GM18508 (cell line): ENCODE data around the gene C12orf54.
A peak's percentile ranks its signal among the peaks of the same experiment; 100 is the strongest.
"Not testable (repeated sequence)": the region's sequence is repeated elsewhere in the genome, so short reads cannot be mapped to it uniquely, and the experiment has no call there.

ENCODE experiments used
- ATAC-seq: cut with Tn5 transposase; IDR thresholded peaks from one replicate; pipeline ENCODE4 v1.9.1; 2021; ENCODE audit warnings: moderate number of reproducible peaks; ENCODE audit not compliant: insufficient read depth, unreplicated experiment

Gene C12orf54

GRCh38 chr12:48482198-48482597 lies at the start of gene C12orf54:
TSS of gene C12orf54 (plus strand) at chr12:48482498. CDS start at chr12:48483297, 799 bp downstream.
- ATAC-seq, result no peak

GRCh38 chr12:48434016-48434415 lies 48.3 kb upstream of the C12orf54 start:
- not testable (repeated sequence) for ATAC-seq

GRCh38 chr12:48441069-48441468 lies 41.2 kb upstream of the C12orf54 start:
- ATAC-seq, result no peak

- no peak for ATAC-seq
Observed at GRCh38 chr12:48442179-48442847, 40.0 kb upstream of the C12orf54 start.

GRCh38 chr12:48445538-48445937 lies 36.8 kb upstream of the C12orf54 start:
- ATAC-seq, result no peak

- no peak for ATAC-seq
Observed at GRCh38 chr12:48446161-48446776, 36.0 kb upstream of the C12orf54 start.

- no peak for ATAC-seq
Observed at GRCh38 chr12:48447755-48448154, 34.5 kb upstream of the C12orf54 start.

GRCh38 chr12:48451372-48451771 lies 30.9 kb upstream of the C12orf54 start:
- no peak for ATAC-seq

GRCh38 chr12:48452961-48453360 lies 29.3 kb upstream of the C12orf54 start:
- ATAC-seq, result not testable (repeated sequence)

- no peak for ATAC-seq
Observed at GRCh38 chr12:48454667-48455066, 27.6 kb upstream of the C12orf54 start.

- no peak for ATAC-seq
Observed at GRCh38 chr12:48455116-48455515, 27.2 kb upstream of the C12orf54 start.

GRCh38 chr12:48459259-48459658 lies 23.0 kb upstream of the C12orf54 start:
- ATAC-seq, result no peak

- not testable (repeated sequence) for ATAC-seq
Observed at GRCh38 chr12:48469027-48469426, 13.3 kb upstream of the C12orf54 start.

GRCh38 chr12:48472259-48472658 lies 10.0 kb upstream of the C12orf54 start, which contains the start of gene ANP32D:
TSS of gene ANP32D (plus strand) at chr12:48472559. CDS start at chr12:48472665, 106 bp downstream.
- ATAC-seq, result no peak

- no peak for ATAC-seq
Observed at GRCh38 chr12:48473061-48473460, 9.2 kb upstream of the C12orf54 start.

- ATAC-seq, result not testable (repeated sequence)
Observed at GRCh38 chr12:48474497-48474896, 7.8 kb upstream of the C12orf54 start.

GRCh38 chr12:48482930-48483329 lies 632 bp downstream of the C12orf54 start:
- no peak for ATAC-seq

GRCh38 chr12:48486261-48486660 lies 4.0 kb downstream of the C12orf54 start:
- no peak for ATAC-seq

- no peak for ATAC-seq
Observed at GRCh38 chr12:48486679-48487078, 4.4 kb downstream of the C12orf54 start.

- peak; percentile 99 for ATAC-seq
Observed at GRCh38 chr12:48489012-48489411, 6.7 kb downstream of the C12orf54 start.

- not testable (repeated sequence) for ATAC-seq
Observed at GRCh38 chr12:48489456-48489855, 7.2 kb downstream of the C12orf54 start.

GRCh38 chr12:48500281-48500680 lies 18.0 kb downstream of the C12orf54 start:
- not testable (repeated sequence) for ATAC-seq
